Esophagus muscularis mucosa (tissue), 4 donors: Measurements from ENCODE around the gene ACVR1B. TPM values are rescaled to one million over a fixed set of nuclear protein-coding genes. Genes with fewer than 3 reads are reported as not detected.
A peak's percentile ranks its signal among the peaks of the same experiment; 100 is the strongest.
"Not testable (repeated sequence)": the region's sequence is repeated elsewhere in the genome, so short reads cannot be mapped to it uniquely, and the experiment has no call there.

Experiments used
- DNase-seq: peaks from one replicate; pipeline ENCODE4 v3.0.0-alpha.2; 2017; ENCODE audit errors: extremely low spot score
- H3K27ac ChIP-seq, 4 donors: fragments of 200-600 bp; sonication (generic); replicated peaks in 1 of 4; 1 replicate in 3 of 4; 2 replicates in 1 of 4; pipeline ENCODE4 v1.5.1; 2016 to 2019; ENCODE audit warnings: mild to moderate bottlenecking in 1 of 4
- H3K27me3 ChIP-seq, 4 donors: fragments of 200-600 bp; sonication (generic); one replicate each; pipeline versions ENCODE4 v1.5.1 to v1.6.0; 2016 to 2019
- H3K36me3 ChIP-seq, 4 donors: fragments of 200-600 bp; sonication (generic); one replicate each; pipeline ENCODE4 v1.5.1; 2016 to 2019
- H3K4me1 ChIP-seq, 4 donors: fragments of 200-600 bp; sonication (generic); one replicate each; pipeline ENCODE4 v1.5.1; 2016 to 2019
- H3K4me3 ChIP-seq, 4 donors: fragments of 200-600 bp; sonication (generic); 1 replicate in 2 of 4; 2 replicates in 2 of 4; pipeline ENCODE4 v1.5.1; 2016 to 2019; ENCODE audit warnings: mild to moderate bottlenecking in 4 of 4, moderate library complexity in 1 of 4
- H3K9me3 ChIP-seq, 4 donors: fragments of 200-600 bp; sonication (generic); 1 replicate in 3 of 4; 2 replicates in 1 of 4; pipeline ENCODE4 v1.5.1; 2016 to 2019
- EP300 ChIP-seq: sonication (generic); formaldehyde crosslinking; IDR thresholded peaks from one replicate; pipeline ENCODE4 v1.6.1; 2017; ENCODE audit warnings: antibody characterized with exemption
- POLR2A ChIP-seq: fragments of 450-650 bp; IDR thresholded peaks from one replicate; pipeline ENCODE4 v1.6.1; 2017; ENCODE audit warnings: antibody characterized with exemption, moderate library complexity, mild to moderate bottlenecking, low read depth
- POLR2AphosphoS5 ChIP-seq, 2 donors: sonication (generic); formaldehyde crosslinking; IDR thresholded peaks; one replicate each; pipeline ENCODE4 v1.6.1; 2017; ENCODE audit warnings: antibody characterized with exemption in 2 of 2
- WGBS: methylation state at CpG from one replicate; pipeline ENCODE4 v1.1.5; 2018; 5-methylcytosine and 5-hydroxymethylcytosine counted together
- intact Hi-C: fragments of 100-400 bp; cut with DNase I; formaldehyde crosslinking; loops from one replicate; pipeline ENCODE4 v1.15.1; 2023
- total RNA-seq, 4 donors: library from RNA; depleted of rRNA; stranded (reverse); fragments of >200 nt; gene quantifications; one replicate each; pipeline versions ENCODE4 v1.1.0 to v1.2.1, GENCODE V29; 2016
- TF ChIP-seq, protein P1 (sequence below), 3 experiments: fragments of 200-600 bp in 2 of 3; fragments of 450-650 bp in 1 of 3; sonication (generic) in 2 of 3; IDR thresholded peaks; one replicate each; pipeline ENCODE4 v1.5.1; 2017 to 2019; ENCODE audit warnings: antibody characterized with exemption in 3 of 3, mild to moderate bottlenecking in 2 of 3, moderate library complexity in 1 of 3

The ACVR1B gene
- total RNA-seq, 4 donors from 2014 or later = 9.1 to 22.4 (median 13.9) TPM

DNA sequence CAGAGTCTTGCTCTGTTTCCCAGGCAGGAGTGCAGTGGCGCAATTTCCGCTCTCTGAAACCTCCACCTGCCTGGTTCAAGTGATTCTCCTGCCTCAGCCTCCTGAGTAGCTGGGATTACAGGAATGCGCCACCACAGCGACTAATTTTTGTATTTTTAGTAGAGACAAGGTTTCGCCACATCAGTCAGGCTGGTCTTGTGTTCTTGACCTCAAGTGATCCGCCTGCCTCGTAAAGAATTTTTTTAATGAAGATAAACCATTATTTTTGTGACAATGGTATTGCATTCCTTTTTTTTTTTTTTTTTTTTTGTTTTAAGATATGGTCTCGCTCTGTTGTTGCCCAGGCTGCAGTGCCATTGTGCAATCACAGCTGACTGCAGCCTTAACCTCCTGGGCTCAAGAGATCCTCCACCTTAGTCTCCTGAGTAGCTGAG is 25.8 kb downstream of the ACVR1B start:
- Histone ChIP-seq H3K4me3 (no peak overlapping the region), H3K36me3 (peaks cover 26 to 57% (median 47%) of the 10 kb centered on the region in 4 donors), H3K27ac (no peak overlapping the region), H3K27me3 (no peaks in the 10 kb centered on the region), H3K9me3 (no peaks in the 10 kb centered on the region), H3K4me1 (peaks cover 25 to 36% (median 27%) of the 10 kb centered on the region in 4 donors)
- intact Hi-C loops = loop anchor here (5.0 kb wide), 1 partner anchor 80 kb away; no protein-coding TSS in a partner anchor
- TF ChIP-seq POLR2A (no peak), EP300 (no peak), POLR2AphosphoS5 (IDR thresholded peaks at IDR 0.05) (no peak)
- TF ChIP-seq, protein P1, sequence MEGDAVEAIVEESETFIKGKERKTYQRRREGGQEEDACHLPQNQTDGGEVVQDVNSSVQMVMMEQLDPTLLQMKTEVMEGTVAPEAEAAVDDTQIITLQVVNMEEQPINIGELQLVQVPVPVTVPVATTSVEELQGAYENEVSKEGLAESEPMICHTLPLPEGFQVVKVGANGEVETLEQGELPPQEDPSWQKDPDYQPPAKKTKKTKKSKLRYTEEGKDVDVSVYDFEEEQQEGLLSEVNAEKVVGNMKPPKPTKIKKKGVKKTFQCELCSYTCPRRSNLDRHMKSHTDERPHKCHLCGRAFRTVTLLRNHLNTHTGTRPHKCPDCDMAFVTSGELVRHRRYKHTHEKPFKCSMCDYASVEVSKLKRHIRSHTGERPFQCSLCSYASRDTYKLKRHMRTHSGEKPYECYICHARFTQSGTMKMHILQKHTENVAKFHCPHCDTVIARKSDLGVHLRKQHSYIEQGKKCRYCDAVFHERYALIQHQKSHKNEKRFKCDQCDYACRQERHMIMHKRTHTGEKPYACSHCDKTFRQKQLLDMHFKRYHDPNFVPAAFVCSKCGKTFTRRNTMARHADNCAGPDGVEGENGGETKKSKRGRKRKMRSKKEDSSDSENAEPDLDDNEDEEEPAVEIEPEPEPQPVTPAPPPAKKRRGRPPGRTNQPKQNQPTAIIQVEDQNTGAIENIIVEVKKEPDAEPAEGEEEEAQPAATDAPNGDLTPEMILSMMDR (IDR thresholded peaks at IDR 0.05) = no peak
- WGBS = 89% methylated on average over 8 of the region's 8 CpGs
- no peak for DNase-seq

DNA sequence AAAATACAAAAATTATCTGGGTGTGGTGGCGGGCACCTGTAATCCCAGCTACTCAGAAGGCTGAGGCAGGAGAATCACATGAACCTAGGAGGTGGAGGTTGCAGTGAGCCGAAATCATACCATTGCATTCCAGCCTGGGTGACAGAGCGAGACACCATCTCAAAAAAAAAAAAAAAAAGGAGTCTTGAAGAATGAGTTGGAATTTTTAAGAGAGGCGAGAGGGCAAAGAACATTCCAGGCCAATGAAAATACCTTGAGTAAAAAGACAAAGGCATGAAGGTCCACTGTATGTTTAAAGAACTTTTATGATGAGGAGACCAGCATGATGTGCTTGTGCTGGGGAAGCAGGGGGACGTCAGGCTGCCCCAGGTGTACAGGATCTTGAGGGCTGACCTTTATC is 27.8 kb downstream of the ACVR1B start:
- not testable (repeated sequence) for H3K9me3 ChIP-seq
- WGBS = 93% methylated on average over 5 of the region's 5 CpGs
- intact Hi-C loops = loop anchor here (5.0 kb wide), 1 partner anchor 82 kb away; no protein-coding TSS in a partner anchor

DNA sequence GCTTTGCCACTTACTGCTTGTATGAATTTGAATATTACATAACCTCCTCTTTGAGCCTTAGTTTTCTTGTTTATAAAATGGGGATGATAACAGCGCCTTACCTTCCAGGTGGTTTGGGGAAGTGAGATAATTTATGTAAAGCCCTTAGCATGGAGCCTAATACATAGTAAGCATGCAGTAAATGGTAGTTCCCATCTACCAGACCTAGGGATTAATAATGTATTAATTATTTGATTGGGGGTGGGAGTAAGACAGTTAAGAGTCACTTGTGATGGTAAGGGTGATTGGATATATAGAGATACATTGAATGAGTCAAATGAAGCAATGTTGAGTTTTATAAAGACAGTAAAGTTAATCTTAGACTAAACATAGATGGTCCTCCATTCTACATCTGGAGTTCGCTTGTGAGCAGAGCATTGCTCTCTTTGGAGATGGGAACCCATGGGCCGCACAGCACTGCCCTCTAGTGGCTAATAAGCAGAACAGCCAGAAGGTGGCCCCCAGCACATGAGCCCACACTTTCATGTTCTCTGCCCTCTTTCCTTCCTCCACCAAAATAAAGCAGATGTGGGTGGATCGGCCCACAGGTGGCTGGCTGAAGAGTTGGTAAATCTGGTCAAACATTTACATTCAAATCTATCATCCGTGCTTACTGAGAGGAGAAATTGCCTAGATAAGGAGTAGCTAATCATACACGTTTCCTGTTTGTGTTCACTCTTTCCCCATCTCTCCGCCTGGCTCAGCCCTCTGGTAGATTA is 28.7 kb downstream of the ACVR1B start:
- DNase-seq = no peak
- Histone ChIP-seq H3K4me3 (no peak overlapping the region), H3K9me3 (no peaks in the 10 kb centered on the region), H3K4me1 (peaks cover 0 to 7% (median 2%) of the 10 kb centered on the region in 4 donors), H3K27ac (no peak overlapping the region), H3K36me3 (peaks cover 28 to 85% (median 72%) of the 10 kb centered on the region in 4 donors), H3K27me3 (no peaks in the 10 kb centered on the region)
- intact Hi-C loops = no loop called here
- TF ChIP-seq POLR2A = no peak
- TF ChIP-seq POLR2AphosphoS5 (IDR thresholded peaks at IDR 0.05) = peak in 1 of 2 donors; percentile 50
- no peak for TF ChIP-seq EP300
- TF ChIP-seq, protein P1 (IDR thresholded peaks at IDR 0.05) = peak in 2 of 3 experiments; percentile 94
- WGBS = 38% methylated on average over 7 of the region's 7 CpGs

More for the DNA sequence above, 27.8 kb downstream of the ACVR1B start:
- Histone ChIP-seq H3K36me3 (peaks cover 26 to 77% (median 66%) of the 10 kb centered on the region in 4 donors), H3K4me1 (peaks cover 5 to 16% (median 8%) of the 10 kb centered on the region in 4 donors)
- not testable (repeated sequence) for DNase-seq, H3K27ac ChIP-seq, H3K4me3 ChIP-seq, H3K27me3 ChIP-seq

DNA sequence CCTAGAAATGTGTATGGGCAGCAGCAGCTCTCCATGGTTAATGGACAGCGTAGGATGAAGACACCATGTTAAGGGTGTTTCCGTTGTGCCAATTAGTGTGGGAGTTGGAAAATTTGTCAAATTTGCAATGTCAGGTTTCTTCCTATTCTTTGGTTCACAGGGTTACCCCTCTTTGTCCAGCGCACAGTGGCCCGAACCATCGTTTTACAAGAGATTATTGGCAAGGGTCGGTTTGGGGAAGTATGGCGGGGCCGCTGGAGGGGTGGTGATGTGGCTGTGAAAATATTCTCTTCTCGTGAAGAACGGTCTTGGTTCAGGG is 29.3 kb downstream of the ACVR1B start:
- Histone ChIP-seq H3K4me3 (no peak overlapping the region), H3K4me1 (peaks cover 0 to 5% (median 2%) of the 10 kb centered on the region in 4 donors), H3K27me3 (no peaks in the 10 kb centered on the region), H3K27ac (no peak overlapping the region), H3K36me3 (peaks cover 28 to 85% (median 72%) of the 10 kb centered on the region in 4 donors), H3K9me3 (no peaks in the 10 kb centered on the region)
- intact Hi-C loops = no loop called here
- TF ChIP-seq EP300 = no peak
- TF ChIP-seq, protein P1 (IDR thresholded peaks at IDR 0.05) = no peak
- no peak for TF ChIP-seq POLR2AphosphoS5 (IDR thresholded peaks at IDR 0.05)
- no peak for TF ChIP-seq POLR2A
- WGBS = 85% methylated on average over 10 of the region's 10 CpGs
- no peak for DNase-seq

DNA sequence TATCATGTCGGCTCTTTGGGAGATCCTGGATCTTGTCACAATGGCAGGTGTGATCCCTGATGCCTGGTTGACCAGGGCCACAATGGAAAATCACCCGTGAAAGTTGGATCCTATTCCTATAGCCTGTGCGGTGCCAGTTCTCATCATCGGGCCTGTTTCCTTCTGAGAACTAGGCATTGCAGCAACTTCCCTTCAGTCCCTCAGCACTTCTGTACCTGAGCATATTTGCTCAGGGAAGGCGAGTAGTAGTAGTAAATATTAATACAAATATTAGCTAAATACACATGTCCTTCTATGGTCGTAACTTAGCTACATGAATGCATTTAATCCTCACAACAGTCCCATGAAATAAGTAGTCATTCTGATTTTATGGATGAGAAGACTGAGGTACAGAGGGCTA is 33.2 kb downstream of the ACVR1B start:
- peaks cover 27 to 91% (median 80%) of the 10 kb centered on the region in 4 donors for H3K36me3 ChIP-seq
- no peak for DNase-seq
- H3K4me1 ChIP-seq = peaks cover 0 to 5% (median 2%) of the 10 kb centered on the region in 4 donors
- TF ChIP-seq POLR2A = no peak
- TF ChIP-seq POLR2AphosphoS5 (IDR thresholded peaks at IDR 0.05) = no peak
- no peak for TF ChIP-seq EP300
- TF ChIP-seq, protein P1 (IDR thresholded peaks at IDR 0.05) = no peak
- no peaks in the 10 kb centered on the region for H3K27me3 ChIP-seq
- no peak overlapping the region for H3K4me3 ChIP-seq
- H3K9me3 ChIP-seq = no peaks in the 10 kb centered on the region
- H3K27ac ChIP-seq = no peak overlapping the region
- intact Hi-C loops = no loop called here
- 78% methylated on average over 6 of the region's 6 CpGs for WGBS
